Stimulated activated naive B cell treated with anti-CD40 and anti-IgM and Interleukin-4, amounts not matched to agents 10 μg/mL and 1 μg/mL and 100 μg/mL, for 72 hours (primary cell): ENCODE results near the gene ALPP.
"Not testable (repeated sequence)": the region's sequence is repeated elsewhere in the genome, so short reads cannot be mapped to it uniquely, and the experiment has no call there.

Experiments
- ATAC-seq, 2 donors: fragments of 150-1000 bp; cut with Tn5 transposase; replicated peaks; 2 replicates each; pipeline ENCODE4 v1.10.0; 2021; ENCODE audit warnings: moderate library complexity in 1 of 2
- DNase-seq: peaks from one replicate; pipeline ENCODE4 v3.0.0; 2021
- H3K27ac Mint-ChIP-seq: one replicate; pipeline ENCODE4 v1.8.0; 2022; ENCODE audit warnings: mild to moderate bottlenecking, mixed read lengths
- H3K27me3 Mint-ChIP-seq, 2 donors: one replicate each; pipeline ENCODE4 v1.8.0; 2022; ENCODE audit warnings: mixed read lengths in 2 of 2
- H3K36me3 Mint-ChIP-seq, 2 donors: one replicate each; pipeline ENCODE4 v1.8.0; 2022; ENCODE audit warnings: mixed read lengths in 2 of 2, mild to moderate bottlenecking in 1 of 2
- H3K4me1 Mint-ChIP-seq, 2 donors: one replicate each; pipeline ENCODE4 v1.8.0; 2022; ENCODE audit warnings: mixed read lengths in 2 of 2, mild to moderate bottlenecking in 1 of 2
- H3K4me3 Mint-ChIP-seq, 2 donors: one replicate each; pipeline ENCODE4 v1.8.0; 2022; ENCODE audit warnings: mild to moderate bottlenecking in 2 of 2, mixed read lengths in 2 of 2, moderate library complexity in 1 of 2
- H3K9me3 Mint-ChIP-seq, 2 donors: one replicate each; pipeline ENCODE4 v1.8.0; 2022; ENCODE audit warnings: mixed read lengths in 2 of 2, mild to moderate bottlenecking in 1 of 2

ALPP gene

DNA sequence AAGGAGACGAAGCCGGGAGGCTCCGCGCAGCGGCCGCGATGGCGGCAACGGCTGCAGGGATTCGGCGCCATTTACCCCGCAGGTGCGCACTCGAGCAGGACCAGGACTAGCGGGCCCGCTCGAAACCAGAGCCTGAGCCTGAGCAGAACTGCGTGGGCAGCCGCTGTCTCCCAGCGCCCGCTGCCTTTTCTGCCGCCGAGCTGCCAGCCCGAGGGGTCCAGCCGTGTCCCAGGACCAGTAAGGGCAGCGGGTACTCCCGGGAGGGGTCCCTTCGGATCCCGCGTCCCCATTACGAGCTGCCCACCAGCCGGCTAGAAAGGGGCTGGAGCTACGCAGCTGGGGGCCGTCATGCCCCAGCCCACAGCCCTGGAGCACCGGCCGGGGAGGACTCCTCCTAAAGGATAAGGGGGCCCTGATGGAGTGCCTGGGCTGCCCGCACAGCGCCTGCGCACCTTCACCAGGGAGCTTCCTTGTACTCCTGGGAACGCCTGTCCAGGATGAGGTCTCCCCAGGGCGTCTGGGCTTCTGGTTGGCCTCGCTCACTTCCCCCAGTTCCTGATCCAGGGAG is 9.9 kb downstream of the ALPP start:
- Mint-ChIP-seq H3K9me3 (peaks cover 1 to 3% of the 10 kb centered on the region in 2 donors), H3K27me3 (peaks cover 26 to 28% of the 10 kb centered on the region in 2 donors), H3K36me3 (peaks cover 0 to 3% of the 10 kb centered on the region in 2 donors), H3K27ac (no peak overlapping the region), H3K4me3 (no peak overlapping the region), H3K4me1 (peaks cover 14 to 30% of the 10 kb centered on the region in 2 donors)
- DNase-seq = no peak
- ATAC-seq = no peak

- Mint-ChIP-seq H3K9me3 (peaks cover 1 to 3% of the 10 kb centered on the region in 2 donors), H3K27ac (no peak overlapping the region), H3K36me3 (peaks cover 0 to 3% of the 10 kb centered on the region in 2 donors), H3K27me3 (peaks cover 26 to 28% of the 10 kb centered on the region in 2 donors), H3K4me3 (no peak overlapping the region), H3K4me1 (peaks cover 10 to 23% of the 10 kb centered on the region in 2 donors)
- no peak for DNase-seq
- ATAC-seq = no peak
Measured at GRCh38 chr2:232389327-232389726, 10.8 kb downstream of the ALPP start.

DNA sequence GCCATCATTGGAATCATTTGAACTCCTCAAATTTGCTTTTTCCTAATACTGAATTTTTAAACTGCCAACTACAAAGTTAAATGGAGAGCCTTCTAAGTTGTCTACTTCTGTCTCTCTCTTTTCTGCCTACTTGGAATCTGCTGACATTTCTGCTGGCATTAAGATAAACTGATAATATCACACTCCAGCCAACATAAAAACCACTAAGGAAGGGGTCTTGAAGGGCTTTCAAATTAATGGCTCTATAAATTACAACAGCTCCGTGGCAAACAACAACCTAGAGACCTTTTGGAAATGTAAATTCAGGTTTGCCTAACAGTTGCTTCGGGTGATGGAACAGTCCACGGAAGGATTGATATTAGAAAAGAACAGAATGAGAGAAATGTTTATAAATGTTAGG is 12.1 kb downstream of the ALPP start:
- no peak overlapping the region for H3K27ac Mint-ChIP-seq
- ATAC-seq (no peak), DNase-seq (no peak)
- H3K27me3 Mint-ChIP-seq = peaks cover 23 to 29% of the 10 kb centered on the region in 2 donors
- H3K9me3 Mint-ChIP-seq = no peaks in the 10 kb centered on the region
- no peak overlapping the region for H3K4me3 Mint-ChIP-seq
- H3K4me1 Mint-ChIP-seq = peaks cover 6 to 15% of the 10 kb centered on the region in 2 donors
- H3K36me3 Mint-ChIP-seq = no peaks in the 10 kb centered on the region

- no peak for DNase-seq
- H3K4me1 Mint-ChIP-seq = peaks cover 0 to 9% of the 10 kb centered on the region in 2 donors
- no peaks in the 10 kb centered on the region for H3K36me3 Mint-ChIP-seq
- ATAC-seq = no peak
- H3K27ac Mint-ChIP-seq = no peak overlapping the region
- no peaks in the 10 kb centered on the region for H3K9me3 Mint-ChIP-seq
- no peak overlapping the region for H3K4me3 Mint-ChIP-seq
- peaks cover 12 to 29% of the 10 kb centered on the region in 2 donors for H3K27me3 Mint-ChIP-seq
Measured at GRCh38 chr2:232393556-232393955, 15.0 kb downstream of the ALPP start.

DNA sequence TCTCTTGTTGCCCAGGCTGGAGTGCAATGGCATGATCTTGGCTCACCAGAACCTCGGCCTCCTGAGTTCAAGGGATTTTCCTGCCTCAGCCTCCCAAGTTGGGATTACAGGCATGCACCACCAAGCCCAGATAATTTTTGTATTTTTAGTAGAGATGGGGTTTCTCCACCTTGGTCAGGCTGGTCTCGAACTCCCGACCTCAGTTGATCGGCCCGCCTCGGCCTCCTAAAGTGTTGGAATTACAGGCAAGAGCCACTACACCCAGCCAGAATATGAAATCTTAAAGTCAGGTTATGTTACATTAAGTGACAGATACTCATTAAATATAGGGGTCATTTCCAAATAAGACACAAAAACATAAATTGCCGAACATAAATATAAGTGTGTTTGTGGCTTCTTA is 15.9 kb downstream of the ALPP start:
- not testable (repeated sequence) for H3K27ac Mint-ChIP-seq, H3K4me1 Mint-ChIP-seq, DNase-seq, ATAC-seq, H3K9me3 Mint-ChIP-seq, H3K36me3 Mint-ChIP-seq, H3K4me3 Mint-ChIP-seq
- H3K27me3 Mint-ChIP-seq = peaks cover 9 to 24% of the 10 kb centered on the region in 2 donors

DNA sequence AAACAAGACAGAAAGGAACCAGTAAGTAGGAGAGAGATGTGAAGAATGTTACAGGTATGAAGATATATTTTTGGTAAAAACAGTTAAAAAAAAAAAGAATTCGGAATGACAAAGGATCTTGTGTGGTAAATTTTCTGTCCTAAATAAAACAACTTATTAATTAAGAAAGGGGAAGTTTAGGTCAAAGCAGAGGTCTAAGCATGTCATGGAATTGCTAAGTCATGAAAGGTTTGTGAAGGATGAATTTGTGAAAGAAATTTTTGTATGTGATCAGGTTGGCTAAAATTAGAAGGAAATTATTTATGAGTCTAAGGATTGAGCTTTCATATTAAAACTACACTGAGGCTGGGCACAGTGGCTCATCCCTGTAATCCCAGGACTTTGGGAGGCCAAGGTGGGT is 17.0 kb downstream of the ALPP start:
- Mint-ChIP-seq H3K27me3 (peaks cover 9 to 20% of the 10 kb centered on the region in 2 donors), H3K27ac (no peak overlapping the region), H3K4me1 (peaks cover 6 to 17% of the 10 kb centered on the region in 2 donors), H3K9me3 (no peaks in the 10 kb centered on the region), H3K36me3 (no peaks in the 10 kb centered on the region), H3K4me3 (no peak overlapping the region)
- no peak for DNase-seq
- no peak for ATAC-seq

DNA sequence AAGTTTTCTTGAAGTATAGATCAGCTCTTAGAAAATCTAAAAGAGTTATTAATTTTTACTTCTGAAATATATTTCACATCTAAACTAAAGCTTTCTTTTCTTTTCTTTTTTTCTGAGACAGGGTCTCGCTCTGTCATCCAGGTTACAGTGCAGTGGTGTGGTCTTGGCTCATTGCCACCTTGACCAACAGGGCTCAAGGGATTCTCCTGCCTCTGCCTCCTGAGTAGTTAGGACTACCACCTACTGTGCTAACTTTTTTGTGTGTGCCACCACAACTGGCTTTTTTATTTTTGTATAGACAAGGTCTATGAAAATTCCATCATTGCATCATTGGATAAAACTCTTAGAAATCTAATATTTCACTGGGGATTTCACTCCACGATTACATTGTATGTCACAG is 18.1 kb downstream of the ALPP start:
- no peak overlapping the region for H3K4me3 Mint-ChIP-seq
- H3K4me1 Mint-ChIP-seq = peaks cover 9 to 19% of the 10 kb centered on the region in 2 donors
- peaks cover 5 to 15% of the 10 kb centered on the region in 2 donors for H3K27me3 Mint-ChIP-seq
- no peak overlapping the region for H3K27ac Mint-ChIP-seq
- H3K9me3 Mint-ChIP-seq = no peaks in the 10 kb centered on the region
- no peak for DNase-seq
- ATAC-seq = no peak
- H3K36me3 Mint-ChIP-seq = no peaks in the 10 kb centered on the region

DNA sequence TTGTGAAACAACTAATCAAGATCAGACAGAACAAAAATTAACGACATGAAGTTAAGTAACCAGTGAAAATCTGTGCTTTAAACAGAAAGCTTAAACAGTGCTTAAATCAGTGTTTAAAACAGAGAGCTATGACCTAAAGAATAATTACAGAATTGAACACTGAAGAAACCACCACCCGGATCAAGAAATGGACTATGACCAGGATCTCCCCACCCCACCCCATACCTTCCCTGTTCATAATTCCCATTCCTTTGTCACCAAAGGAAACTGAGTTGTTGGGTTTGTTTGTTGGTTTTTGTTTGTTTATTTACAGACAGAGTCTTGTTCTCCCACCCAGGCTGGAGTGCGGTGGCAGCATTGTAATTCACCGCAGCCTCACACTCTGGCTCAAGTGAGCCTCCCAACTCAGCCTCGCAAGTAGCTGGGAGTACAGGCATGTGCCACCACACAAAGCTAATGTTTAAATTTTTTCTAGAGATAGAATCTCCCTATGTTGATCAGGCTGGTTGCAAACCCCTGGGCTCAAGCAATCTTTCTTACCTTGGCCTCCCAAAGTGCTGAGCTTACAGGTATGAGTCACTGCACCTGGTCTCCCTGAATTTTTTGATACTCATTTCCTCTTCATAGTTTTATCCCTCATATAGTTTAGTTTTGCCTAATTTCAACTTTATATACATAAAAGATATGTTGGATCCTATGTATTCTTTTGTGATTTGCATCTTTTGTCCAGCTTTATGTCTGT is 19.9 kb downstream of the ALPP start:
- H3K36me3 Mint-ChIP-seq = no peaks in the 10 kb centered on the region
- H3K27ac Mint-ChIP-seq = no peak overlapping the region
- H3K4me1 Mint-ChIP-seq = peaks cover 9 to 19% of the 10 kb centered on the region in 2 donors
- H3K9me3 Mint-ChIP-seq = no peaks in the 10 kb centered on the region
- H3K4me3 Mint-ChIP-seq = no peak overlapping the region
- H3K27me3 Mint-ChIP-seq = peaks cover 5 to 15% of the 10 kb centered on the region in 2 donors
- DNase-seq (no peak), ATAC-seq (no peak)

DNA sequence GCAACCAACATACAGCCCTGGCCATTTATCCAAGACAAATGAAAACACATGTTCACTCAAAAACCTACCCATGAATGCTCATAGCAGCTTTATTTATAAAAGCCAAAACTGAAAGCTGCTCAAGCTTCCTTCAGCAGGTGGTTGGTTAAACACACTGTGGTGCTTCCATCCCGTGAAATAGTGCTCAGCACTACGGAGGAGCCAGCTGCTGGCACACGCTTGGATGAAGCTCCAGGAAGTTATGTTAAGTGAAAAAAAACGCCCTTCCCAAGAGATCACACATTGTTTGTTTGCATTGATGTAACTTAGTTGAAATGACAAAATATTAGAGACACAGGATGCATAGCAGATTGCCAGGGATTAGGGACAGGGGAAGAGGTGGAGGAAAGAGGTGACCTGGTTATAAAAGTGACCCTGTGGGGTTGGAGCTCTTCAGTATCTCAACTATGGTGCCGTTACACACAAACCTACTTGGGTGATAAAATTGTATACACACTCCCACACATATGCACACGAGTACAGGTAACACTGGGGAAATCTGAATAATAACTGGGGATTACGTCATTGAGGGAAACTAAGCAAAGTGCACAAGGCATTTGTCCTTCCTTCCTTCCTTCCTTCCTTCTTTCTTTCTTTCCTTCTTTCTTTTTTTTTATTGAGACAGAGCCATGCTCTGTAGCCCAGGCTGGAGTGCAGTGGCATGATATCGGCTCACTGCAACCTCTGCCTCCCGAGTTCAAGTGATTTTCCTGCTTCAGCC is 21.9 kb downstream of the ALPP start:
- H3K4me1 Mint-ChIP-seq = peaks cover 12 to 16% of the 10 kb centered on the region in 2 donors
- H3K9me3 Mint-ChIP-seq = no peaks in the 10 kb centered on the region
- no peaks in the 10 kb centered on the region for H3K36me3 Mint-ChIP-seq
- H3K27ac Mint-ChIP-seq = no peak overlapping the region
- no peak overlapping the region for H3K4me3 Mint-ChIP-seq
- DNase-seq (no peak), ATAC-seq (no peak)
- peaks cover 5 to 13% of the 10 kb centered on the region in 2 donors for H3K27me3 Mint-ChIP-seq

- Mint-ChIP-seq H3K36me3 (no peaks in the 10 kb centered on the region), H3K9me3 (no peaks in the 10 kb centered on the region), H3K27ac (peak overlapping the region; percentile 20), H3K4me3 (no peak overlapping the region), H3K4me1 (peaks cover 10 to 12% of the 10 kb centered on the region in 2 donors), H3K27me3 (peaks cover 5 to 6% of the 10 kb centered on the region in 2 donors)
- ATAC-seq = no peak
- no peak for DNase-seq
Measured at GRCh38 chr2:232402518-232402917, 24.0 kb downstream of the ALPP start.

DNA sequence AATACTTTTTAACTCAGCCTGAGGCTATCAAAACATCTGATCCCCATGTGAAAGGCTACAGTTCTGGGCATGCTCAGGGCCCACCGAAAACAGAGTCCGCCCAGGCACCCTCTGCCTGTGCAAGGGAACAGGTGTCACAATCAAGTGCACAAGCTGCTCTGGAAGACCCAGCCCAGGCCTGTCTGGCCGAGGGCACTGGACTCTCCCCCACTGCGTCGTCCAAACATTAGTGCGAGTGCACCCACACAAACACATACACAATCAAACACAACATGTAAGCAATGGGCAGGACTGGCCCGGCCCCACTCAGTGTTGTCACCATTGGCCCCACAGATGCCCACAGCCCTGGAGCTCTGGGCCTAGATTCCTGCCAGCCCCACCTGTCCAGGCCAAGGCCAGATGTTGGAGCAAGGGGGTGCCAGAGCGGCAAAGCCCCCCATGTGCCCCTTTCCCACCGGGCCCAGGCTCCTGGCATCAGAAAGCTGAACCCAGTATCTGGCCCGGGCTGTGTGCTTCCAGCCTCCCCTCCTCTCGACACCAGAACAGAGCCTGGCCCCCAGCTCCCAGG is 27.5 kb downstream of the ALPP start:
- Mint-ChIP-seq H3K27ac (no peak overlapping the region), H3K4me3 (no peak overlapping the region), H3K27me3 (peaks cover 4 to 19% of the 10 kb centered on the region in 2 donors), H3K9me3 (no peaks in the 10 kb centered on the region), H3K36me3 (no peaks in the 10 kb centered on the region), H3K4me1 (peaks cover 0 to 3% of the 10 kb centered on the region in 2 donors)
- ATAC-seq = no peak
- no peak for DNase-seq

DNA sequence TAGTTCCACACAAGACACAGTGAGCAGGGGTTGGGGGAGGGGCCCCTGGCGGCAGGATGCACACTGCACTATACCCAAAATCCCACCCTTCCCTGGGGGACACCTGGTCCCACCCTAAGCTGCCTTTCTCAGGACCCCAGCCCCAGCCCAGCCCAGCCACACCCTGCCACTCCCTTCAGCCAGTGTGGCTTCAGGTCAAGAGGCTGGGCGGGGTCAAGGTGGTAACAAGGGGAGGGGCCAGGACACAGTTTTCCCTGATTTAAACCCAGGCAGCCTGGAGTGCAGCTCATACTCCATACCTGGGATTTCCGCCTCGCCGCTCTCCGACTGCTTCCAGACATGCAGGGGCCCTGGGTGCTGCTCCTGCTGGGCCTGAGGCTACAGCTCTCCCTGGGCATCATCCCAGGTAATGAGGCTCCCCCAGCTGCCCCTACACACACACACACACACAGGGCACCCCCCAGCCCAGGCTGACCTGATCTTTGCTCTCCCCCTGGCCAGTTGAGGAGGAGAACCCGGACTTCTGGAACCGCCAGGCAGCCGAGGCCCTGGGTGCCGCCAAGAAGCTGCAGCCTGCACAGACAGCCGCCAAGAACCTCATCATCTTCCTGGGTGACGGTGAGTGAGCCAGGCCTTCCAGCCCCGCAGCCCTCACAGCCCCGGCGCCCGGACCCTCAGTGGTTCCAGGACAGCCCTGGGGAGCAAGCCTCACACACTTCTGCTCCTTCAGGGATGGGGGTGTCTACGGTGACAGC is 28.2 kb downstream of the ALPP start, which contains the start of gene ALPG:
Gene ALPG (plus strand): TSS at position 289 of the 755 bp plus-strand sequence. CDS start 51 bp downstream, at position 340.
- no peak for DNase-seq
- Mint-ChIP-seq H3K36me3 (no peaks in the 10 kb centered on the region), H3K9me3 (no peaks in the 10 kb centered on the region), H3K27ac (no peak within 1 kb of the TSS), H3K27me3 (peaks cover 4 to 21% of the 10 kb centered on the region in 2 donors), H3K4me3 (no peak within 1 kb of the TSS), H3K4me1 (peaks cover under 1 to 3% of the 10 kb centered on the region in 2 donors)
- no peak for ATAC-seq

- DNase-seq, ATAC-seq, H3K4me1 Mint-ChIP-seq, H3K9me3 Mint-ChIP-seq, H3K36me3 Mint-ChIP-seq, H3K4me3 Mint-ChIP-seq: not testable (repeated sequence)
- Mint-ChIP-seq H3K27ac (peak overlapping the region; percentile 33), H3K27me3 (peaks cover 4 to 21% of the 10 kb centered on the region in 2 donors)
Measured at GRCh38 chr2:232407428-232408150, 29.0 kb downstream of the ALPP start.
